Adipose tissue (tissue), 3 donors: ENCODE results near the gene PLPP2. TPM values are rescaled to one million over a fixed set of nuclear protein-coding genes. Genes with fewer than 3 reads are reported as not detected.

Source experiments
- H3K27ac ChIP-seq: one replicate; pipeline ENCODE4 v1.5.1; 2013; ENCODE audit warnings: low read depth, low read length
- WGBS, 3 donors: extraction: QIAGEN DNeasy Blood & Tissue Kit; methylation state at CpG; one replicate each; pipeline ENCODE4 v1.1.7; 2013; 5-methylcytosine and 5-hydroxymethylcytosine counted together
- polyA plus RNA-seq, 3 donors: library from polyadenylated mRNA; stranded (reverse); fragments of 200-250 nt; gene quantifications; one replicate each; pipeline ENCODE4 v1.2.3, GENCODE V29; 2013
- donor health status: healthy with polysubstance abuse.
- donor health status: Bipolar disorder and iron deficiency.
- donor health status: healthy.

Gene PLPP2
- polyA plus RNA-seq, 3 donors: 3.3 to 19.2 (median 7.8) TPM

GRCh38 chr19:295687-296370 is 4.6 kb upstream of the PLPP2 start:
- 55 to 63% (median 59%) methylated on average over 13 of the region's 13 CpGs for WGBS, 3 donors

GRCh38 chr19:294946-295686 is 3.9 kb upstream of the PLPP2 start:
- no peak overlapping the region for H3K27ac ChIP-seq
- WGBS, 3 donors: 9 to 12% (median 10%) methylated on average over 38 of the region's 38 CpGs

More at GRCh38 chr19:295687-296370, 4.6 kb upstream of the PLPP2 start:
- no peak overlapping the region for H3K27ac ChIP-seq

- 5 to 10% (median 5%) methylated on average over 29 of the region's 29 CpGs for WGBS, 3 donors
- H3K27ac ChIP-seq: no peak overlapping the region
Observed at GRCh38 chr19:294341-294945, 3.2 kb upstream of the PLPP2 start.

GRCh38 chr19:293436-294110 is 2.4 kb upstream of the PLPP2 start:
- no peak overlapping the region for H3K27ac ChIP-seq
- 67 to 76% (median 69%) methylated on average over 14 of the region's 14 CpGs for WGBS, 3 donors

GRCh38 chr19:292951-293350 is 1.7 kb upstream of the PLPP2 start:
- no peak overlapping the region for H3K27ac ChIP-seq
- WGBS, 3 donors: 81 to 87% (median 82%) methylated on average over 4 of the region's 4 CpGs

GRCh38 chr19:292281-292884 is 1.2 kb upstream of the PLPP2 start:
- whole genome bisulfite sequencing, 3 donors: 80 to 83% (median 80%) methylated on average over 15 of the region's 15 CpGs
- no peak overlapping the region for H3K27ac ChIP-seq

- 26 to 39% (median 29%) methylated on average over 41 to 62 of the region's 71 CpGs for WGBS, 3 donors
- no peak overlapping the region for H3K27ac ChIP-seq
Observed at GRCh38 chr19:291561-292280, 518 bp upstream of the PLPP2 start.

- WGBS, 3 donors: 2 to 5% (median 3%) methylated on average over 37 to 51 of the region's 51 CpGs
- no peak overlapping the region for H3K27ac ChIP-seq
Observed at GRCh38 chr19:290372-291005, 714 bp downstream of the PLPP2 start.

GRCh38 chr19:289651-290371 is 1.4 kb downstream of the PLPP2 start:
- H3K27ac ChIP-seq: no peak overlapping the region
- 32 to 48% (median 45%) methylated on average over 24 to 26 of the region's 26 CpGs for WGBS, 3 donors

- 75 to 87% (median 81%) methylated on average over 8 to 10 of the region's 10 CpGs for WGBS, 3 donors
- H3K27ac ChIP-seq: no peak overlapping the region
Observed at GRCh38 chr19:288911-289310, 2.3 kb downstream of the PLPP2 start.

- no peak overlapping the region for H3K27ac ChIP-seq
- WGBS, 3 donors: 82 to 87% (median 86%) methylated on average over 19 of the region's 19 CpGs
Observed at GRCh38 chr19:287381-287871, 3.8 kb downstream of the PLPP2 start.

GRCh38 chr19:283395-283794 is 7.8 kb downstream of the PLPP2 start:
- H3K27ac ChIP-seq: no peak overlapping the region
- 78 to 87% (median 86%) methylated on average over 10 of the region's 10 CpGs for WGBS, 3 donors

- 68 to 74% (median 71%) methylated on average over 11 to 13 of the region's 13 CpGs for WGBS, 3 donors
Observed at GRCh38 chr19:282501-282900, 8.7 kb downstream of the PLPP2 start.

GRCh38 chr19:281992-282391 is 9.2 kb downstream of the PLPP2 start:
- no peak overlapping the region for H3K27ac ChIP-seq

More at GRCh38 chr19:282501-282900, 8.7 kb downstream of the PLPP2 start:
- H3K27ac ChIP-seq: no peak overlapping the region

GRCh38 chr19:281156-281853 is 9.9 kb downstream of the PLPP2 start:
- WGBS, 3 donors: 75 to 78% (median 75%) methylated on average over 15 to 16 of the region's 16 CpGs
- H3K27ac ChIP-seq: no peak overlapping the region

More at GRCh38 chr19:281992-282391, 9.2 kb downstream of the PLPP2 start:
- WGBS, 3 donors: 60 to 75% (median 67%) methylated on average over 9 to 10 of the region's 10 CpGs

GRCh38 chr19:280541-281009 is 10.6 kb downstream of the PLPP2 start:
- H3K27ac ChIP-seq: no peak overlapping the region
- 61 to 69% (median 65%) methylated on average over 12 of the region's 12 CpGs for WGBS, 3 donors
